Measurements from ENCODE around the gene DPYSL5.

- TF ChIP-seq EGR1 (IDR thresholded peaks at IDR 0.05; ENCODE audit: low read depth in 2 of 2) = no peak
- TF ChIP-seq CTCF (IDR thresholded peaks at IDR 0.05; ENCODE audit: low read depth, low read length, missing input control) = no peak
- TF ChIP-seq JUND (IDR thresholded peaks at IDR 0.05) = no peak
- TF ChIP-seq RXRA (IDR thresholded peaks at IDR 0.05) = no peak
Observed at GRCh38 chr2:26887151-26887550, 39.2 kb downstream of the DPYSL5 start.

All from liver (tissue), 3 donors.